AG04450 (cell line): ENCODE data around the gene SLC46A1. TPM values are rescaled to one million over a fixed set of nuclear protein-coding genes. Genes with fewer than 3 reads are reported as not detected.

Experiments used
- CTCF ChIA-PET: fragments of 300-600, 350-600 bp; formaldehyde crosslinking; extraction: SDS; loops from one replicate; lab custom pipeline; 2022; ENCODE audit warnings: antibody characterized with exemption, inconsistent platforms; lab: Charles Lee
- POLR2A ChIA-PET: fragments of 350-600 bp; formaldehyde crosslinking; extraction: SDS; loops from one replicate; lab custom pipeline; 2021; ENCODE audit warnings: antibody characterized with exemption, inconsistent platforms; lab: Yijun Ruan, JAX
- DNase-seq: peaks from one replicate; pipeline ENCODE4 v3.0.0-alpha.2; 2011; ENCODE audit warnings: low read depth, low spot score
- H3K27ac ChIP-seq: one replicate; pipeline ENCODE4 v1.5.1; 2012; ENCODE audit warnings: low read depth, low read length, control low read depth
- H3K27me3 ChIP-seq: one replicate; pipeline ENCODE4 v1.6.0; 2012; ENCODE audit warnings: low read length; ENCODE audit not compliant: control insufficient read depth, insufficient read depth
- H3K4me3 ChIP-seq: 2 replicates; pipeline ENCODE4 v1.5.1; 2011; ENCODE audit warnings: mild to moderate bottlenecking, low read depth, low read length, control low read depth
- H3K9me3 ChIP-seq: 2 replicates; pipeline ENCODE4 v1.5.1; 2012; ENCODE audit warnings: low read length; ENCODE audit not compliant: control insufficient read depth, insufficient read depth
- CTCF ChIP-seq: IDR thresholded peaks from 2 replicates; pipeline ENCODE4 v1.5.1; 2011; ENCODE audit warnings: low read depth, low read length, control low read depth, inconsistent platforms
- polyA plus RNA-seq: library from polyadenylated mRNA; depleted of rRNA; stranded (reverse); fragments of >200 nt; gene quantifications from 2 replicates; pipeline ENCODE4 v1.2.3, GENCODE V29; 2011

The SLC46A1 gene
- polyA plus RNA-seq, 1 experiment: 2.5 TPM

GRCh38 chr17:28368306-28368831 lies 37.6 kb downstream of the SLC46A1 start:
- Histone ChIP-seq H3K9me3 (no peaks in the 10 kb centered on the region; the same call in 1 of the 2 replicates), H3K27ac (no peak overlapping the region), H3K4me3 (no peak overlapping the region), H3K27me3 (no peaks in the 10 kb centered on the region)
- ChIA-PET CTCF (interaction anchor here (0.7 kb wide), 1 partner anchor 8 kb away, joined by 3 read pairs; no protein-coding TSS in a partner anchor), POLR2A (interaction anchor here (1.4 to 3.8 kb wide), 3 partner anchors 11 to 33 kb away, joined by 4 to 17 read pairs (median 5); partner anchors contain the start of genes IFT20, POLDIP2 and TNFAIP1)
- TF ChIP-seq CTCF: no peak
- DNase-seq: no peak

DNA sequence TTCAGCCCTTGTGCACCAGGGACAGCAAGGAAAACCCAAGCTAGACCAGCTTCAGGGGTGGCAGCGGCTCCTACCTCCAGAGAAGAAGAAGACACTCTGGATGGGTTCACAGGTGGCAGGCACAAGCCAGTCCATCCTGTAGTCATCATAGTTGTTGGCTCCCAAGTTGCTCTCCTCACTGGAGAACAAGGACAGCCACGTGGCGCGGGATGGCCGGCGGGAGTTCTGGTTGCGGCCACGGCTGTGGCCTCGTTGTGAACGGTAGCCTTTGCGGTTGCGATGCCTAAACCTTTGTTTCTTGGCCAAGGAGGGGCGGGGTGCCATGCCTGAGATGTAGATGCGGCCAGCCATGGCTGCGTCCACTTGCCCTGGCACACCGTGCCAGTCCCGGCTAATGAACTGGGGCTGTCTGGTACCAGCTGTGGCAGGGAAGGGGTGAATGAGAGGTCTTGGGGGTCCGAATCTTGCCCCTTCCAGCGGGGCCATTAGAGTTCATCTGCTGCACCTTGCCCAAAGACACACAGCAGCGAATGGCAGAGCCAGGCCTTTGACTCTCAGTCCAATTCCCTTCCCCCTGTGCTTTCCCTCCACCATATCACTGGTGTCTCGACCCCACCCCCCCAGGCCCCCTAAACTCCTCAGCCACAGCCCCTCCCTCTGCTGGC lies 38.2 kb downstream of the SLC46A1 start:
- ChIA-PET CTCF (interaction anchor here (1.1 kb wide), 1 partner anchor 10 kb away, joined by 4 read pairs; the partner anchor contains the start of gene POLDIP2), POLR2A (interaction anchor here (1.4 to 1.6 kb wide), 2 partner anchors 10 to 32 kb away, joined by 4 to 5 read pairs; partner anchors contain the start of genes IFT20, POLDIP2 and TNFAIP1)
- DNase-seq: no peak
- Histone ChIP-seq H3K27me3 (no peaks in the 10 kb centered on the region), H3K4me3 (no peak overlapping the region), H3K9me3 (no peaks in the 10 kb centered on the region; the same call in 1 of the 2 replicates), H3K27ac (no peak overlapping the region)
- no peak for TF ChIP-seq CTCF

GRCh38 chr17:28366605-28367004 lies 39.4 kb downstream of the SLC46A1 start:
- no peak for TF ChIP-seq CTCF
- no peaks in the 10 kb centered on the region for H3K27me3 ChIP-seq
- CTCF ChIA-PET: interaction anchor here (1.1 kb wide), 1 partner anchor 9 kb away, joined by 4 read pairs; the partner anchor contains the start of gene POLDIP2
- no peak for DNase-seq
- H3K9me3 ChIP-seq: no peaks in the 10 kb centered on the region; the same call in 1 of the 2 replicates
- POLR2A ChIA-PET: interaction anchor here (0.7 to 1.6 kb wide), 2 partner anchors 31 to 201 kb away, joined by 3 to 4 read pairs; partner anchors contain the start of genes IFT20 and TNFAIP1
- H3K27ac ChIP-seq: no peak overlapping the region
- no peak overlapping the region for H3K4me3 ChIP-seq

GRCh38 chr17:28365487-28365886 lies 40.5 kb downstream of the SLC46A1 start:
- DNase-seq: no peak
- H3K9me3 ChIP-seq: no peaks in the 10 kb centered on the region
- H3K27ac ChIP-seq: no peak overlapping the region
- no peak overlapping the region for H3K4me3 ChIP-seq
- no peaks in the 10 kb centered on the region for H3K27me3 ChIP-seq
- ChIA-PET CTCF (no interaction called here), POLR2A (no interaction called here)
- TF ChIP-seq CTCF: no peak
